T-helper 2 cell treated with Interferon-gamma antibody and Interleukin-4, amounts not matched to agents 5 μg/mL and 100 μg/mL, for 36 hours (primary cell): Measurements from ENCODE around the gene DPYSL3.
A peak's percentile ranks its signal among the peaks of the same experiment; 100 is the strongest.
"Not testable (repeated sequence)": the region's sequence is repeated elsewhere in the genome, so short reads cannot be mapped to it uniquely, and the experiment has no call there.

Experiments
- DNase-seq: peaks from one replicate; pipeline ENCODE4 v3.0.0; 2021; ENCODE audit warnings: low spot score
- H3K27ac Mint-ChIP-seq: one replicate; pipeline ENCODE4 v1.8.0; 2021; ENCODE audit warnings: mild to moderate bottlenecking, mixed read lengths
- H3K27me3 Mint-ChIP-seq: one replicate; pipeline ENCODE4 v1.8.0; 2021; ENCODE audit warnings: low read depth, mixed read lengths
- H3K36me3 Mint-ChIP-seq: one replicate; pipeline ENCODE4 v1.8.0; 2021; ENCODE audit warnings: low read depth, mixed read lengths
- H3K4me1 Mint-ChIP-seq: one replicate; pipeline ENCODE4 v1.8.0; 2021; ENCODE audit warnings: low read depth, mixed read lengths
- H3K4me3 Mint-ChIP-seq: one replicate; pipeline ENCODE4 v1.8.0; 2022; ENCODE audit warnings: mild to moderate bottlenecking, moderate library complexity, mixed read lengths
- H3K9me3 Mint-ChIP-seq: one replicate; pipeline ENCODE4 v1.8.0; 2021; ENCODE audit warnings: mixed read lengths

DPYSL3 gene

DNA sequence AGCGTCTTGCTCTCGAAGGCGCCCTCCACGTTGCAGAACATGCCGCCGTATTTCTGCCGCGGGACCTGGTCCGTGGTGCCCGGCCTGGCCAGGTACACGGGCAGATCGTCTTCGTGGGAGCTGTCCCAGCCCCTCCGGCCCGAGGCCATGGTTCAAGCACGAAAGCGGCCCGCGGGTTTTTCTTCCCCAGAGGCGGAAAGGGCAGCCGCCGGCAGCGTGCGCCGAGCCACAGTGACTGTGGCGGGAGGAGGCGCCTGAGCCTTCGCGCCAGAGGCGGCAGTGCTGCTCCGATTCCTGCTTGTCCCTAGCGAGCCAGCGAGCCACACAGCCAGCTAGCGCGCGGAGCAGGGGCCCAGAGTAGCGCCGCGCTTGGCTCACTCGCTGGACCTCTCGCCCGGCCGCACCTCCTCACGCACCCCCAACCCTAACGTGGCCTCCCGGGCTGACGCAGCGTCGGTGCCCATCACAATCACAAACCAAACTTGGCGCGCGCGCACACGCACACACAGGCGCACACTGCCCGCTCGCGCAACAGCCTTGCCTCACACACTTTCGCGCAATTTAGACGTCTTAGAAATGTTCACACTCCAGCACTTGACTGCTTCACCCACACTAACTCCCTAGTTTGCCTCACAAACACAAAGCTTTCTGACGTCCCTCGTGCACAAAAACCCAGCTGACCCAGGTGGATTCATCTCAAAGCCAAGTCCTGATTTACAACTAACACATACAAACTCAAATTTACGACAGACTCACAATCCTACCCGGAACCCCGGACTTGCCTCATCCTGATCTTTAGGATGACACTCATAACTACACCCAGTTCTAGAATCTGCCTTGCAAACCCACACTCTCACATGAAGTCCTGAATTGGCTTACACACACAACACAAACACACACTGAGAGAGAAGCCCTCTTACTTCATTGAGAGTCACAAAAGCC lies at the start of gene DPYSL3:
Gene DPYSL3 (minus strand): TSS at position 359 of the 942 bp plus-strand sequence. CDS start 210 bp downstream, at position 149.
- Mint-ChIP-seq H3K9me3 (no peaks in the 10 kb centered on the region), H3K27me3 (peaks cover 38% of the 10 kb centered on the region), H3K36me3 (no peaks in the 10 kb centered on the region), H3K4me3 (peak within 1 kb of the TSS; percentile 15), H3K27ac (no peak within 1 kb of the TSS), H3K4me1 (no peaks in the 10 kb centered on the region)
- DNase-seq: peak; percentile 4

DNA sequence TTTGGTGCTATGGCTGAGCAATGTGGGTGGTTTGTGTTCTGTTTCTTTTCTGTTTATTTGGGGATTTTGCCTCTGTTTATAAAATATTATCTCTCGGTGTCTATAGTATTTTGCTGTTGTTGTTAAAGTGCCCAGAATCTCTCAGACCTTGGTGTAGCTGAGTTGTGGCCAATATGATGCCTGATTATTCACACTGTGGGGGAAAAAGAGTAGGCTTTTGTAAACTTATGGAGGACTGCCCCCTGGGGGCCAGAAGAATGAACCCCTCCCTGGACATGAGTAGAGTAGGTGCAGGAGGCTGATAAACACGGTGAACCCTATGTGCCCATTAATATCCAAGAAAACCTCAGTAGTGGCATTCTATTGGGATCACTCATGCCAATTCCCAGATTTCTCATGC lies 49.0 kb upstream of the DPYSL3 start:
- Mint-ChIP-seq H3K9me3 (no peaks in the 10 kb centered on the region), H3K4me3 (no peak overlapping the region), H3K4me1 (no peaks in the 10 kb centered on the region), H3K27me3 (no peaks in the 10 kb centered on the region), H3K27ac (no peak overlapping the region), H3K36me3 (no peaks in the 10 kb centered on the region)
- no peak for DNase-seq

DNA sequence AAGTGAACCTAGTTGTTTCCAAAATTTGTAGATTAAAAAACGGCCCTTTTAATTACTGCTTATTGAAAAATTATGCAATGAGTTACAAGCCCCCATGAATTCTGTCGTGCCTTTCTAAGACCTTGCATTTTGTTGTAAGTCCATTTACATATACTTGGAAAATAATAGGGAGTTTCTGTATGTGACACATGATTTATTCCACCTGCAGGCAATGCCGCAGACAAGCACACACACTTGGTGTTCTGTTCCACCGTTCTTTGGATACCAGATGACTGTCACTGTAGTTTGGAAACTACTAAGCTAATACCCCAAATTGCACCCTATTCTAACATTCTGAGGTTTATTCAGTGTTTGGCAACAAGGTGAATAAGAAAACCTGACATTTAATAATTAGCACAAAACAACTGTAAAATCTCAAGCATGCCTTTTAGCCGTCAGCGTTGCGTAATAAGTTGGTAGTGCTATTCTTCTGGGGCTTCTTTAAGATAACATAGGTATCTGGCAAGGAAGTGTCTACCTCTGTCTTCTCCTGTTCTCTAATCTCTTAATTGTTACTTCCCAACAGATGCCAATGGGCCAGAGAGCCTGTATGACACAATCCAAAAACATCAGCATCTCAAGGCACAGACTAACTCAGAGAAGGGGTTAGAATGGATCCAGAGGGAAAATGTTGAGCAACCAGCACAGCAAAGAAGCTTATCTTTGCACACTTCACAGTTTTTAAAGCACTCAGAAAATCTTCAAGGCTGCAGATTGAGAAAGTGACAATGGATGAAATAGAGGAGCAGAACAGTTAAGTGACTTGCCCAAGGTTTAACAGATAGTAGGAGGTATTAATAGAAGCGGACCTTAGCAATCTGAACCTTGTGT lies 48.2 kb upstream of the DPYSL3 start:
- no peaks in the 10 kb centered on the region for H3K9me3 Mint-ChIP-seq
- H3K36me3 Mint-ChIP-seq: no peaks in the 10 kb centered on the region
- no peak for DNase-seq
- H3K27me3 Mint-ChIP-seq: no peaks in the 10 kb centered on the region
- H3K27ac Mint-ChIP-seq: no peak overlapping the region
- H3K4me1 Mint-ChIP-seq: no peaks in the 10 kb centered on the region
- H3K4me3 Mint-ChIP-seq: no peak overlapping the region

DNA sequence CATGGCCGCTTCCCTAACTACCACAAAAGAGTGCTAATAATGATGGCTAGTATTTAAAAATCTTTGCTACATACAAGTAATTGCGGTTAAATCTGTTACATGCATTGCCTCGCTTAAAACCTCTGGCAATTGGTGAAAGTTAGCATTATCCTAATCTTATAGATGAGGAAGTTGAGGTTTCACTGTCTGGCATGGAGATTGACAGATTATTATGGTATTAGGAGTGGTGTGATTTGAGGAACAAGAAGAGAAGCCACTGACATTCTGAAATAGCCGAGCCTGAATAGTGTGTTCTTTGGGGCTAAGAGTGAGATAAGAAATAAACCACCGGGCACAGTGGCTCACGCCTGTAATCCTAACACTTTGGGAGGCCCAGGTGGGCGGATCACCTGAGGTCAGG lies 45.3 kb upstream of the DPYSL3 start:
- Mint-ChIP-seq H3K27ac (no peak overlapping the region), H3K27me3 (no peaks in the 10 kb centered on the region), H3K36me3 (no peaks in the 10 kb centered on the region), H3K4me3 (no peak overlapping the region), H3K9me3 (no peaks in the 10 kb centered on the region), H3K4me1 (no peaks in the 10 kb centered on the region)
- no peak for DNase-seq

DNA sequence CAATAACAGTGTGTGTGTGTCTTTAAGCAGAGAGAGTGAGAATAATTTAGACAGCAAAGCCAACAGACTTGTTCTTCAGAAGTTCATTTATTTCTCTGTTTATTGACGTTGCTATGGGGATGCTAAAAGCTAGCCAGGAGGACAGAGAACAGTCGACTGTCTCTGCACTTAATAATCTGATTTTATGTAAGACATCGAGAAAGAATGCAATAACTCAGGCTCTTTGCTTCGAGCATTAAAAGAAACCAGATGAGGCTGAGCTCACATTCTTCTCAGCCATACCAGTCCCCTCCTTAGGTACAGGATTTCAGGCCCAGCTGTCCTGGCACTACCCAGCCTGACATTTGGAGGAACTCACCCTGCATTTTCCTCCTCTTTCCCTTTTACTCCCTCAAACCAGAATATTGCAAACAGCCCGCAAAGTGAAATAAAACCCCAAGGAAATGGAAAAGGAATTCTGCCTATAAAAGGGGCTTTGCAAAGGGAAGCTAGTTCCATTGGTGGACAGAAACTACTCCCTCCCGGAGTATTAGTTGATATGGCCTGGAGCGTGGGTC lies 44.5 kb upstream of the DPYSL3 start:
- no peak for DNase-seq
- Mint-ChIP-seq H3K9me3 (no peaks in the 10 kb centered on the region), H3K4me3 (no peak overlapping the region), H3K27me3 (no peaks in the 10 kb centered on the region), H3K36me3 (no peaks in the 10 kb centered on the region), H3K27ac (no peak overlapping the region), H3K4me1 (no peaks in the 10 kb centered on the region)

DNA sequence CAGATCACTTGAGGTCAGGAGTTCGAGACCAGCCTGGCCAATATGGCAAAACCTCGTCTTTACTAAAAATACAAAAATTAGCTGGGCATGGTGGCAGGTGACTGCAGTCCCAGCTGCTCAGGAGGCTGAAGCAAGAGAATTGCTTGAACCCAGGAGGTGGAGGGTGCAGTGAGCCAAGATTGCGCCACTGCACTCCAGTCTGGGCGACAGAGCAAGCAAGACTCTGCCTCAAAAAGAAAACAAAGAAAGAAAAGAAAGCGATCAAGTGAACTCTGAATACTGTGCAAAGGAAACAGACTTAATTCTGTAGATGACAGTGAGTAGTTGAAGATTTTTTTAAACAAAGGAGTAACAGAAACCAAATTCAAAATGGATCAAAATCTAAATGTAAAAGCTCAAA lies 43.9 kb upstream of the DPYSL3 start:
- not testable (repeated sequence) for DNase-seq, H3K27me3 Mint-ChIP-seq, H3K4me3 Mint-ChIP-seq, H3K27ac Mint-ChIP-seq, H3K9me3 Mint-ChIP-seq, H3K4me1 Mint-ChIP-seq, H3K36me3 Mint-ChIP-seq

DNA sequence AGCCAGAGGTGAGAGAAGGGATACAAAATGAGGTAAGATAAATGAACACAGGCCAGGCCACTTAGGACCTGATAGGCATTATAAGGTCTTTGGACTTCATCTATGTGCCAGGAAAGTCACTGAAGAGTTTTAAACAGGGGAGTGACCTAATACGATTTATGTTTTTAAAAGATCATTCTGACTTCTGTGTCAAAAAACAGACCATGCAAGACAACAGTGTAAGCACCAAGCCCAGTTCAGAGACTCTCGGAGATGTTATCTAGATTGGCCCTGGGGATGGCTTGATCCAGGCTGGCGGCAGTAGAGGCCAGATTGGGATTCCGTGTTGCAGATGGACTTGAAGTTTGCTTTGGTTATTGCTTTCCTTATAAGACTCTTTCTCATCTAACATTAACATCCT lies 43.0 kb upstream of the DPYSL3 start:
- no peaks in the 10 kb centered on the region for H3K4me1 Mint-ChIP-seq
- H3K4me3 Mint-ChIP-seq: no peak overlapping the region
- H3K36me3 Mint-ChIP-seq: no peaks in the 10 kb centered on the region
- no peak overlapping the region for H3K27ac Mint-ChIP-seq
- no peaks in the 10 kb centered on the region for H3K27me3 Mint-ChIP-seq
- no peaks in the 10 kb centered on the region for H3K9me3 Mint-ChIP-seq
- no peak for DNase-seq

DNA sequence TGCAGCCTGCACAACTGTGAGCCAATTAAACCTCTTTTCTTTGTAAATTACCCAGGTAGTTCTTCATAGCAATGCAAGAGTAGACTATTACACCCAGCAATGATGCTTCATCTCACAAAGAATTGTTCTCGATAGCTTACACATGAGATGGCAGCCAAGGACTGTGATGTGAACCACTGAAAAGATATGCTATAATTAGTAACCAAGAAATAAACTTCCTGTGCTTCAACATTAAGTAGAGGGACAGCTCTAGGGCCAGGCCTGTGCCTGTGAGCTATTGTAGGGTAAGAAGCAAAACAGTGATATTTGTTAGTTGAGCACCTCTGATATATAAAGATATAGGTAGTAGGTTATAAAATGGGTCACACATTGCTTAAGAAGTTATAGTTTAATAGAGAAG lies 41.8 kb upstream of the DPYSL3 start:
- no peak for DNase-seq
- Mint-ChIP-seq H3K27ac (no peak overlapping the region), H3K27me3 (no peaks in the 10 kb centered on the region), H3K4me1 (no peaks in the 10 kb centered on the region), H3K4me3 (no peak overlapping the region), H3K36me3 (no peaks in the 10 kb centered on the region), H3K9me3 (no peaks in the 10 kb centered on the region)

DNA sequence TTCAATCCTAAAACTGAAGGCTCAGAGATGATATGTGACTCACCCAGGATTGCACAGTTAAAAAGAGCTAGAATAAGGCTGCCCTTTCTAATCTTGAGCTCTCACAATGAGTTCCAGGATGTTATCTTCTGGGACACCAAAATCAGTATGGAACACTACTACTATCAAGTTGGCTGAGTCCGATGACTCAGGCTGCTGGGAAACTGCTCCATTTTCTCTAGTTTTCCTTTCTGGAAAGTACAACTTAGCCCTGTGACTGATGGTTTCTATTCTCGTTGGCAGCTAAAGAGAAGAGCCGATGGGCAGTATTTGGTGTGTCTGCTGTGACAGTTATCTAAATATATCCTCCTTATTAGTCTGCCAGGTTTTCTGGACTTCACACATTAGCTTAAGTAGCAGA lies 37.9 kb upstream of the DPYSL3 start:
- no peak overlapping the region for H3K27ac Mint-ChIP-seq
- H3K4me3 Mint-ChIP-seq: no peak overlapping the region
- H3K9me3 Mint-ChIP-seq: no peaks in the 10 kb centered on the region
- DNase-seq: no peak
- H3K4me1 Mint-ChIP-seq: no peaks in the 10 kb centered on the region
- no peaks in the 10 kb centered on the region for H3K27me3 Mint-ChIP-seq
- H3K36me3 Mint-ChIP-seq: no peaks in the 10 kb centered on the region

DNA sequence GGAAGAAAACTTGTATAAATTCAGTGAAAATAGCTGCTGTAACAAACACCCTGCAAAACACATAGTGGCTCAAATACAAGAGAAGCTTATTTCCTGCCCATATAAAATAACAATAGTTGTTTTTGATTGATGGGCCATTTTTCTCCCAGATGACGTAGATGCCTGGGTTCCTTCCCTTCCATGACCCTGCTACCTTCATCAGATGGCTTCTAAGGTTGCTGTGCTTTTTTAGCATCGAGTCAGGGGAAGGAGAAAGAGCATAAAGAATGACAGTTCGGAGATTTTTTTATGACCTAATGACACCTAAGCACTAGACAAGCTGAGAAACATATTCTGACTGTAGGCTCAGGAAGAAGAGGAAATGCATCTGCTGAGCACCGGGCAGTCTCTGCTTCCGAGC lies 34.7 kb upstream of the DPYSL3 start:
- Mint-ChIP-seq H3K4me3 (no peak overlapping the region), H3K27me3 (no peaks in the 10 kb centered on the region), H3K9me3 (no peaks in the 10 kb centered on the region), H3K36me3 (no peaks in the 10 kb centered on the region), H3K27ac (no peak overlapping the region), H3K4me1 (no peaks in the 10 kb centered on the region)
- DNase-seq: no peak

DNA sequence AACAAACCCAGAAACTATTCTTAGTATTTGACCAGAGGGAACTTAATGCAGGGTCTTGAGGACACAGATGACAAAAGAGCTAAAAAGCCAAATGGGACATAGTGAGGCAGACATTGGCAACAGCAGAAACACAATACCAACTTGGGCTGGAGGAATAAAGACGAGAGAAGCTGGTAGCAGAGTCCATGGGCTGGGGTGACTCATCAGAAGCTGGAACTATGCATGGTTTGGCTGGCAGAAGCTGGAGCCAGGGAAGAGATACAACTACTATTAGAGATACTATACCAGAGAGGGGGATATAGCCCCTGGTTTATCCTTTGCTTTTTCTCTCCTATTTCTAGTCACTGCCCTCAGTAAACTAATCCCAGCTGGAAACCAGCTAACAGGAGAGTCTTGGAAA lies 29.2 kb upstream of the DPYSL3 start:
- H3K27me3 Mint-ChIP-seq: no peaks in the 10 kb centered on the region
- H3K9me3 Mint-ChIP-seq: no peaks in the 10 kb centered on the region
- H3K27ac Mint-ChIP-seq: no peak overlapping the region
- no peaks in the 10 kb centered on the region for H3K36me3 Mint-ChIP-seq
- no peaks in the 10 kb centered on the region for H3K4me1 Mint-ChIP-seq
- DNase-seq: no peak
- no peak overlapping the region for H3K4me3 Mint-ChIP-seq

DNA sequence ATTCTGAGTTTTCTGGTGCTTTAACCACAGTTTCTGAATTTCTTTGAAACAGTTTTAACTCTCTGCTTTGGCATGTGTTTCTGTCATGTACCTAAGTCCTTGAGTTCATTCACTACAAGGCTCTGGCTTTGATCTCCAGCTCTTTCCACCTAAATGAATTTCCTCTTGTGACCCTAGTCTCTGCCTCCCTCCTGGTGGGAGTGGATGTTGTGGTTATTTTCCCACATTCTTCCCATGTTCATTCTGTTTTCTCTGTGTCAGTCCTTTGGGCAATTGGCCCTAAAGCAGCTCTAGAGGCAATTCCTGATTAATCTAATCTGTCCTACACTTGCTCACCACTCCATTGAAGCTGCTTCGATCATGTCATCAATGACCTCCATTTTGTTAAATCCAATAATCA lies 28.4 kb upstream of the DPYSL3 start:
- Mint-ChIP-seq H3K4me1 (no peaks in the 10 kb centered on the region), H3K27ac (no peak overlapping the region), H3K4me3 (no peak overlapping the region), H3K9me3 (no peaks in the 10 kb centered on the region), H3K27me3 (no peaks in the 10 kb centered on the region), H3K36me3 (no peaks in the 10 kb centered on the region)
- DNase-seq: no peak

DNA sequence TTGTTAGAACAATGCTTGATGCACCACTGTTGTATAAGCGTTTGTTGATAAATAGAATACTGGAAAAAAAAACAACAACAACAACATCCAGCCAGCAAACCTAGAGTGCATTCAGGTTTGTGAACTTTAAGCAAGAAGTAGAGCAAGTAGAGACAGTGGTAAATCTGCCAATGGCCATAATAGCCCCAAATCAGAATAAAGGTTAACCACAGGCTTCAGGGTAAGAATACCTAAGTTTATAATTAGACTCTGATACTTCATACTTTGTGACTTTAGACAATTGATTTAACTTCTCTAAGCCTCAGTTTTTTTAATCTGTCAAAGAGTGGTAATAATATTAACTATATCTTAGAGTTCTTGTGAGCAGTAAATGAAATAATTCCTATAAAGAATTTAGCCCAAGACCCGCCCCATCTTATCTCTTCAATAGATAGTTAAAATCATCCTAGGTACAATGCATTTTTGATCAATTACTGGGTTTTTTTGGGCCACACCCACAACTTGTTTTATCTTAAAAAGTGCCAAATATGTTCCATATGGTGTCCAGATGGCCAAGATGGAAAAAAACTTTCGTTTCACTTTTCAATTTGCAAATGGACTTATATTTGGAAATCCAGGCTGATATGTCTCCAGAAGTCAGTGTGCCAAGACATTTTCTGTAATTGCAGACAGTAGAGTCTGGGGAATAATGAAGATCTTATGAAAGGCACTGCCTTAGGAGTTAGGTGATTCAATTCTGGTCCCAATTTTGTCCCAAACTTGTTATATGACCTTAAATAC lies 24.5 kb upstream of the DPYSL3 start:
- no peaks in the 10 kb centered on the region for H3K36me3 Mint-ChIP-seq
- H3K27me3 Mint-ChIP-seq: peaks cover 2% of the 10 kb centered on the region
- H3K27ac Mint-ChIP-seq: no peak overlapping the region
- no peak overlapping the region for H3K4me3 Mint-ChIP-seq
- no peaks in the 10 kb centered on the region for H3K4me1 Mint-ChIP-seq
- DNase-seq: no peak
- H3K9me3 Mint-ChIP-seq: no peaks in the 10 kb centered on the region
